MM.1S (cell line): ENCODE results near the gene TP73.

Experiments
- DNase-seq: peaks from one replicate; pipeline ENCODE4 v3.0.0-alpha.2; 2015
- H2AFZ ChIP-seq: fragments of 300-600 bp; sonication (generic); 2 replicates; pipeline ENCODE4 v1.6.0; 2016; ENCODE audit warnings: antibody characterized with exemption, low read length
- H3F3A ChIP-seq: fragments of 300-600 bp; sonication (generic); 2 replicates; pipeline ENCODE4 v1.6.1; 2016; ENCODE audit warnings: mild to moderate bottlenecking, antibody characterized with exemption, low read length, moderate library complexity, mixed read lengths; ENCODE audit not compliant: insufficient read depth
- H3K27ac ChIP-seq: fragments of 300-600 bp; sonication (generic); 2 replicates; pipeline ENCODE4 v1.5.1; 2016; ENCODE audit warnings: mild to moderate bottlenecking, low read length
- H3K27me3 ChIP-seq: fragments of 300-600 bp; sonication (generic); replicated peaks from 2 replicates; pipeline ENCODE4 v1.6.0; 2016; ENCODE audit warnings: low read length; ENCODE audit not compliant: insufficient read depth
- H3K36me3 ChIP-seq: fragments of 300-600 bp; sonication (generic); replicated peaks from 2 replicates; pipeline ENCODE4 v1.6.1; 2016; ENCODE audit warnings: mild to moderate bottlenecking, low read length, mixed read lengths; ENCODE audit not compliant: insufficient read depth
- H3K4me1 ChIP-seq: fragments of 300-600 bp; sonication (generic); 2 replicates; pipeline ENCODE4 v1.6.1; 2016; ENCODE audit warnings: low read length, mixed read lengths
- H3K4me2 ChIP-seq: fragments of 300-600 bp; sonication (generic); 2 replicates; pipeline ENCODE4 v1.6.0; 2016; ENCODE audit warnings: low read depth, low read length
- H3K4me3 ChIP-seq: fragments of 300-600 bp; sonication (generic); 2 replicates; pipeline ENCODE4 v1.5.1; 2016; ENCODE audit warnings: low read length, mixed read lengths
- H3K79me2 ChIP-seq: fragments of 300-600 bp; sonication (generic); 2 replicates; pipeline ENCODE4 v1.6.1; 2016; ENCODE audit warnings: mixed run types, low read length, mixed read lengths
- H3K9ac ChIP-seq: fragments of 300-600 bp; sonication (generic); 2 replicates; pipeline ENCODE4 v1.6.1; 2016; ENCODE audit warnings: low read length, mixed read lengths
- H3K9me2 ChIP-seq: fragments of 300-600 bp; sonication (generic); replicated peaks from 2 replicates; pipeline ENCODE4 v1.6.1; 2016; ENCODE audit warnings: mild to moderate bottlenecking, low read length, mixed read lengths; ENCODE audit not compliant: insufficient read depth
- H3K9me3 ChIP-seq: fragments of 300-600 bp; sonication (generic); replicated peaks from 2 replicates; pipeline ENCODE4 v1.6.1; 2016; ENCODE audit warnings: mild to moderate bottlenecking, low read length, mixed read lengths; ENCODE audit not compliant: insufficient read depth
- H4K20me1 ChIP-seq: fragments of 300-600 bp; sonication (generic); 2 replicates; pipeline ENCODE4 v1.6.1; 2016; ENCODE audit warnings: mild to moderate bottlenecking, low read length, moderate library complexity, mixed read lengths; ENCODE audit not compliant: insufficient read depth
- CTCF ChIP-seq: fragments of 300-600 bp; sonication (generic); IDR thresholded peaks from 2 replicates; pipeline ENCODE4 v1.5.1; 2016; ENCODE audit warnings: antibody characterized with exemption, low read length, mixed read lengths
- EZH2 ChIP-seq: fragments of 300-600 bp; sonication (generic); optimal IDR thresholded peaks from 2 replicates; pipeline ENCODE3; 2017; ENCODE audit warnings: low read depth, mild to moderate bottlenecking, antibody characterized with exemption, low read length, mixed read lengths
- EZH2phosphoT487 ChIP-seq: fragments of 300-600 bp; sonication (generic); IDR thresholded peaks from 2 replicates; pipeline ENCODE4 v1.6.1; 2018; ENCODE audit warnings: antibody characterized with exemption, low read length

The TP73 gene

GRCh38 chr1:3717041-3717714, 64.9 kb downstream of the TP73 start:
- Histone ChIP-seq H3K9ac (no peak overlapping the region), H3K79me2 (no peaks in the 10 kb centered on the region), H4K20me1 (no peaks in the 10 kb centered on the region), H3K27ac (no peak overlapping the region), H3K9me2 (no peaks in the 10 kb centered on the region), H3K36me3 (no peaks in the 10 kb centered on the region), H2AFZ (no peak overlapping the region), H3K27me3 (no peaks in the 10 kb centered on the region), H3K9me3 (no peaks in the 10 kb centered on the region), H3K4me3 (no peak overlapping the region), H3K4me1 (no peaks in the 10 kb centered on the region), H3K4me2 (no peak overlapping the region), H3F3A (no peaks in the 10 kb centered on the region)
- no peak for TF ChIP-seq EZH2phosphoT487
- TF ChIP-seq CTCF = no peak
- TF ChIP-seq EZH2 = no peak
- no peak for DNase-seq

GRCh38 chr1:3717715-3718601, 65.6 kb downstream of the TP73 start:
- H3K27me3 ChIP-seq = no peaks in the 10 kb centered on the region
- no peak overlapping the region for H3K9ac ChIP-seq
- no peaks in the 10 kb centered on the region for H3F3A ChIP-seq
- no peaks in the 10 kb centered on the region for H3K9me2 ChIP-seq
- no peaks in the 10 kb centered on the region for H4K20me1 ChIP-seq
- H3K79me2 ChIP-seq = no peaks in the 10 kb centered on the region
- no peaks in the 10 kb centered on the region for H3K4me1 ChIP-seq
- H3K4me3 ChIP-seq = no peak overlapping the region
- H2AFZ ChIP-seq = no peak overlapping the region
- H3K36me3 ChIP-seq = no peaks in the 10 kb centered on the region
- no peak overlapping the region for H3K4me2 ChIP-seq
- no peak for DNase-seq
- H3K9me3 ChIP-seq = no peaks in the 10 kb centered on the region
- TF ChIP-seq CTCF = no peak
- TF ChIP-seq EZH2 = no peak
- no peak for TF ChIP-seq EZH2phosphoT487
- no peak overlapping the region for H3K27ac ChIP-seq

- no peak overlapping the region for H3K4me2 ChIP-seq
- no peaks in the 10 kb centered on the region for H3K27me3 ChIP-seq
- no peak for TF ChIP-seq EZH2
- TF ChIP-seq CTCF = no peak
- no peak for TF ChIP-seq EZH2phosphoT487
- no peaks in the 10 kb centered on the region for H3K9me3 ChIP-seq
- no peaks in the 10 kb centered on the region for H3K36me3 ChIP-seq
- H2AFZ ChIP-seq = no peak overlapping the region
- no peaks in the 10 kb centered on the region for H3K79me2 ChIP-seq
- H3K4me1 ChIP-seq = no peaks in the 10 kb centered on the region
- no peak for DNase-seq
- H3K9ac ChIP-seq = no peak overlapping the region
- H4K20me1 ChIP-seq = no peaks in the 10 kb centered on the region
- no peak overlapping the region for H3K27ac ChIP-seq
- no peak overlapping the region for H3K4me3 ChIP-seq
- no peaks in the 10 kb centered on the region for H3F3A ChIP-seq
- no peaks in the 10 kb centered on the region for H3K9me2 ChIP-seq
These were observed 66.4 kb downstream of the TP73 start for GRCh38 chr1:3718764-3719163.
